Measurements from ENCODE around the gene RUVBL2. TPM values are rescaled to one million over a fixed set of nuclear protein-coding genes. Genes with fewer than 3 reads are reported as not detected.
A peak's percentile ranks its signal among the peaks of the same experiment; 100 is the strongest.

Gene RUVBL2
- total RNA-seq, 1 experiment from 2014 or later, result 130 TPM

- no peaks in the 10 kb centered on the region for H3K4me1 ChIP-seq (ENCODE audit: insufficient read depth, low read length)
- H3K27ac ChIP-seq (ENCODE audit: insufficient read length, low read depth, low read length), result no peak within 1 kb of the TSS
- H2BK12ac ChIP-seq (ENCODE audit: insufficient read length, low read depth, low read length), result no peak within 1 kb of the TSS
- no peak within 1 kb of the TSS; the same call in 1 of the 2 replicates for H3K14ac ChIP-seq (ENCODE audit: insufficient read depth, low read length)
- no peak within 1 kb of the TSS for H3K56ac ChIP-seq (ENCODE audit: insufficient read length, low read depth, low read length)
- no peak within 1 kb of the TSS for H3K9ac ChIP-seq (ENCODE audit: extremely low read depth, insufficient read length, low read length)
- no peak within 1 kb of the TSS for H4K91ac ChIP-seq (ENCODE audit: insufficient read length, low read depth, low read length)
- Mint-ChIP-seq H3K36me3 (ENCODE audit: insufficient read depth in 1 of 3, low read depth in 3 of 3) (no peaks in the 10 kb centered on the region; a peak in 1 of 7 replicates), H3K4me1 (peaks cover 18 to 28% of the 10 kb centered on the region in 2 experiments), H3K9me3 (peaks cover 0 to 2% of the 10 kb centered on the region in 2 experiments; a peak in 1 of 5 replicates), H3K27ac (no peak within 1 kb of the TSS), H3K27me3 (ENCODE audit: low read depth) (peaks cover 80% of the 10 kb centered on the region), H3K4me3 (peak within 1 kb of the TSS; percentile 53 to 77)
- H3K79me2 ChIP-seq (ENCODE audit: insufficient read depth, low read length), result no peaks in the 10 kb centered on the region
- TF ChIP-seq, protein P1, sequence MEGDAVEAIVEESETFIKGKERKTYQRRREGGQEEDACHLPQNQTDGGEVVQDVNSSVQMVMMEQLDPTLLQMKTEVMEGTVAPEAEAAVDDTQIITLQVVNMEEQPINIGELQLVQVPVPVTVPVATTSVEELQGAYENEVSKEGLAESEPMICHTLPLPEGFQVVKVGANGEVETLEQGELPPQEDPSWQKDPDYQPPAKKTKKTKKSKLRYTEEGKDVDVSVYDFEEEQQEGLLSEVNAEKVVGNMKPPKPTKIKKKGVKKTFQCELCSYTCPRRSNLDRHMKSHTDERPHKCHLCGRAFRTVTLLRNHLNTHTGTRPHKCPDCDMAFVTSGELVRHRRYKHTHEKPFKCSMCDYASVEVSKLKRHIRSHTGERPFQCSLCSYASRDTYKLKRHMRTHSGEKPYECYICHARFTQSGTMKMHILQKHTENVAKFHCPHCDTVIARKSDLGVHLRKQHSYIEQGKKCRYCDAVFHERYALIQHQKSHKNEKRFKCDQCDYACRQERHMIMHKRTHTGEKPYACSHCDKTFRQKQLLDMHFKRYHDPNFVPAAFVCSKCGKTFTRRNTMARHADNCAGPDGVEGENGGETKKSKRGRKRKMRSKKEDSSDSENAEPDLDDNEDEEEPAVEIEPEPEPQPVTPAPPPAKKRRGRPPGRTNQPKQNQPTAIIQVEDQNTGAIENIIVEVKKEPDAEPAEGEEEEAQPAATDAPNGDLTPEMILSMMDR (conservative IDR thresholded peaks at IDR 0.05), result no peak
- H2BK15ac ChIP-seq (ENCODE audit: low read depth, low read length), result no peak within 1 kb of the TSS
- no peak within 1 kb of the TSS for H2BK20ac ChIP-seq (ENCODE audit: low read depth, low read length, poor library complexity, severe bottlenecking)
- H3K9me3 ChIP-seq (ENCODE audit: control insufficient read depth, low read depth, low read length), result no peaks in the 10 kb centered on the region
- no peak within 1 kb of the TSS for H4K5ac ChIP-seq (ENCODE audit: insufficient read length, low read depth, low read length)
- H2BK5ac ChIP-seq (ENCODE audit: insufficient read length, low read length), result no peak within 1 kb of the TSS
- no peak within 1 kb of the TSS for H2AFZ ChIP-seq (ENCODE audit: low read length)
- peak; percentile 83 for DNase-seq
- H3K23ac ChIP-seq (ENCODE audit: insufficient read length, low read depth, low read length), result no peak within 1 kb of the TSS
- no peak within 1 kb of the TSS for H2BK120ac ChIP-seq (ENCODE audit: low read depth, low read length, poor library complexity, severe bottlenecking)
- peaks cover 15% of the 10 kb centered on the region; the same call in 1 of the 2 replicates for H3K27me3 ChIP-seq (ENCODE audit: insufficient read depth, low read length)
- H4K8ac ChIP-seq (replicated peaks; ENCODE audit: insufficient read length, low read depth, low read length), result no peak within 1 kb of the TSS
- WGBS (ENCODE audit: extremely low coverage, insufficient read length, low lambda C conversion rate), result no CpG with 5 or more reads among the region's 38 CpGs
- H3T11ph ChIP-seq (ENCODE audit: low read length), result no peak within 1 kb of the TSS
- H3K4me2 ChIP-seq (ENCODE audit: insufficient read depth, insufficient read length, low read length), result peak within 1 kb of the TSS; percentile 52
- H3K18ac ChIP-seq (ENCODE audit: insufficient read length, low read depth, low read length), result no peak within 1 kb of the TSS
- H3K23me2 ChIP-seq (ENCODE audit: insufficient read length, low read depth, low read length, poor library complexity, severe bottlenecking), result peaks cover 10% of the 10 kb centered on the region
- H3K79me1 ChIP-seq (ENCODE audit: insufficient read depth, low read depth, low read length, poor library complexity, severe bottlenecking), result no peaks in the 10 kb centered on the region
- H3K4ac ChIP-seq (ENCODE audit: low read depth, low read length), result no peak within 1 kb of the TSS
- H4K20me1 ChIP-seq (ENCODE audit: control insufficient read depth, insufficient read depth, insufficient read length), result no peaks in the 10 kb centered on the region
- H2AK5ac ChIP-seq (ENCODE audit: insufficient read length, low read length), result no peak within 1 kb of the TSS
Measured at GRCh38 chr19:49057636-49058234, 64.0 kb downstream of the RUVBL2 start, which contains the start of gene CGB7. TSS of gene CGB7 (minus strand) at chr19:49057749. CDS start at chr19:49055375, 2,374 bp downstream.

Measured in H9 (cell line).